Erythroblast (primary cell): ENCODE data around the gene RAB6B.

ENCODE experiments used
- GATA1 ChIP-seq: IDR thresholded peaks from 2 replicates; pipeline ENCODE4 v1.6.1; 2011; ENCODE audit warnings: low read depth, mild to moderate bottlenecking, control low read depth, low read length, moderate library complexity
- POLR2A ChIP-seq: IDR thresholded peaks from 2 replicates; pipeline ENCODE4 v1.6.1; 2011; ENCODE audit warnings: mild to moderate bottlenecking, low read length

- TF ChIP-seq POLR2A (no peak), GATA1 (no peak)
Measured at GRCh38 chr3:133860519-133860918, 35.2 kb downstream of the RAB6B start.
